K562 (cell line): ENCODE measurements around the gene MTMR4. TPM values are rescaled to one million over a fixed set of nuclear protein-coding genes. Genes with fewer than 3 reads are reported as not detected.
A peak's percentile ranks its signal among the peaks of the same experiment; 100 is the strongest.

Experiments used
- ATAC-seq: fragments of 200-7000 bp; cut with Tn5 transposase; 3 replicates; pipeline ENCODE4 v1.9.1; 2020; ENCODE audit warnings: moderate library complexity
- BruUV-seq: library from RNA; stranded (reverse); fragments of 400-500 nt; replicated peaks from 2 replicates; lab custom pipeline; 2021; lab: Mats Ljungman, UMichigan
- CTCF ChIA-PET: fragments of 300-600 bp; formaldehyde crosslinking; extraction: SDS; loops from one replicate; lab custom pipeline; 2021; ENCODE audit warnings: low intra/inter-chr PET ratio; lab: Yijun Ruan, JAX
- POLR2A ChIA-PET: fragments of 300-600, 350-650 bp; sonication (Branson Sonifier 250); formaldehyde crosslinking; extraction: SDS; loops from one replicate; lab custom pipeline; 2021; ENCODE audit warnings: antibody characterized with exemption, inconsistent platforms; lab: Yijun Ruan, JAX
- DNase-seq, 4 experiments: peaks; one replicate each; pipeline versions ENCODE4 v3.0.0 to v3.0.0-alpha.2; 2011 to 2018; ENCODE audit warnings: low spot score in 3 of 4, mixed read lengths in 3 of 4; ENCODE audit errors: extremely low read depth in 1 of 4
- FAIRE-seq: peaks from 2 replicates; lab custom pipeline; 2011; peaks lifted over from hg19 to GRCh38; lab: Jason Lieb, UNC
- H2AFZ ChIP-seq: 2 replicates; pipeline ENCODE4 v1.6.0; 2011; ENCODE audit warnings: low read depth, low read length, control low read depth, inconsistent platforms
- H3K27ac ChIP-seq: fragments of 200-600 bp; 3 replicates; pipeline ENCODE4 v1.8.0; 2011; ENCODE audit warnings: low read depth, mild to moderate bottlenecking, control low read depth, inconsistent platforms, low read length, moderate library complexity, mixed read lengths; ENCODE audit errors: extremely low read depth
- H3K27me3 ChIP-seq, 2 experiments: fragments of 300-600 bp in 1 of 2; 2 replicates in 1 of 2; 3 replicates in 1 of 2; pipeline versions ENCODE4 v1.6.0 to v1.8.0; 2011; ENCODE audit warnings: inconsistent platforms in 2 of 2, low read length in 2 of 2, mild to moderate bottlenecking in 1 of 2, mixed read lengths in 1 of 2, moderate library complexity in 1 of 2; ENCODE audit not compliant: control insufficient read depth in 2 of 2, insufficient read depth in 2 of 2
- H3K36me3 ChIP-seq: fragments of 300-600 bp; 3 replicates; pipeline ENCODE4 v1.8.0; 2011; ENCODE audit warnings: mild to moderate bottlenecking, low read length, inconsistent platforms; ENCODE audit not compliant: control insufficient read depth, insufficient read depth
- H3K4me1 ChIP-seq, 2 experiments: fragments of 200-600 bp in 1 of 2; replicated peaks in 1 of 2; 2 replicates in 1 of 2; 3 replicates in 1 of 2; pipeline versions ENCODE4 v1.5.1 to v1.8.0; 2011; ENCODE audit warnings: inconsistent platforms in 2 of 2, low read length in 2 of 2, mild to moderate bottlenecking in 1 of 2, mixed read lengths in 1 of 2, moderate library complexity in 1 of 2; ENCODE audit not compliant: control insufficient read depth in 2 of 2, insufficient read depth in 2 of 2
- H3K4me2 ChIP-seq: 2 replicates; pipeline ENCODE4 v1.6.1; 2011; ENCODE audit warnings: low read length, control low read depth, inconsistent platforms, mixed read lengths; ENCODE audit not compliant: insufficient read depth
- H3K4me3 ChIP-seq: fragments of 200-600 bp; sonication (generic), shearing (Covaris generic); 2 replicates; pipeline ENCODE4 v1.5.1; 2016; ENCODE audit warnings: control low read depth, inconsistent platforms
- H3K79me2 ChIP-seq: fragments of 200-600 bp; 3 replicates; pipeline ENCODE4 v1.8.0; 2011; ENCODE audit warnings: low read length, inconsistent platforms; ENCODE audit not compliant: control insufficient read depth, insufficient read depth
- H3K9ac ChIP-seq, 2 experiments: 2 replicates each; pipeline versions ENCODE4 v1.6.0 to v1.6.1; 2011; ENCODE audit warnings: low read depth in 2 of 2, low read length in 2 of 2, control low read depth in 1 of 2, inconsistent platforms in 1 of 2, mild to moderate bottlenecking in 1 of 2, mixed read lengths in 1 of 2; ENCODE audit not compliant: insufficient read depth in 1 of 2
- H3K9me1 ChIP-seq: one replicate; pipeline ENCODE4 v1.6.0; 2011; ENCODE audit warnings: inconsistent platforms, mild to moderate bottlenecking, low read length, moderate library complexity; ENCODE audit not compliant: control insufficient read depth, insufficient read depth
- H3K9me3 ChIP-seq: replicated peaks from 2 replicates; pipeline ENCODE4 v1.5.1; 2011; ENCODE audit warnings: low read depth, low read length, inconsistent platforms; ENCODE audit not compliant: control insufficient read depth, insufficient read depth
- H4K20me1 ChIP-seq: replicated peaks from 2 replicates; pipeline ENCODE4 v1.6.1; 2011; ENCODE audit warnings: low read length, inconsistent platforms, mixed read lengths; ENCODE audit not compliant: control insufficient read depth, insufficient read depth
- CEBPB ChIP-seq: fragments of 450-650 bp; IDR thresholded peaks from 2 replicates; pipeline ENCODE4 v1.6.1; 2016; ENCODE audit warnings: missing genetic modification characterization, missing compliant biosample characterization
- ZNF316 ChIP-seq: fragments of 450-650 bp; IDR thresholded peaks from 2 replicates; pipeline ENCODE4 v1.6.1; 2016
- ZNF639 ChIP-seq, 2 experiments: fragments of 200-800 bp in 1 of 2; sonication (Bioruptor generic) in 1 of 2; sonication (generic) in 1 of 2; formaldehyde crosslinking in 1 of 2; IDR thresholded peaks in 1 of 2; conservative IDR thresholded peaks in 1 of 2; 2 replicates each; pipeline versions ENCODE4 v1.5.0 to v1.6.1; 2016 to 2020; ENCODE audit warnings: missing compliant biosample characterization in 1 of 2, missing genetic modification characterization in 1 of 2, missing genetic modification reagents in 1 of 2
- WGBS: fragments of 100-300 bp; shearing (Covaris generic); methylation state at CpG from one replicate; pipeline ENCODE4 v1.1.6; 2016; ENCODE audit warnings: low coverage, mixed read lengths; ENCODE audit not compliant: insufficient coverage; ENCODE audit errors: missing lambda C conversion rate; 5-methylcytosine and 5-hydroxymethylcytosine counted together
- in situ Hi-C: fragments of 300-500 bp; cut with MboI; formaldehyde crosslinking; loops from 4 replicates; pipeline ENCODE4 v1.15.0; 2018; ENCODE audit warnings: inconsistent platforms, mixed read lengths
- intact Hi-C: fragments of 100-400 bp; cut with micrococcal nuclease; formaldehyde crosslinking; loops from 2 replicates; pipeline ENCODE4 v1.14.2; 2022
- polyA plus RNA-seq, 8 experiments: library from polyadenylated mRNA; depleted of rRNA in 4 of 8; stranded (reverse) in 5 of 8; unstranded in 3 of 8; fragments of >200 nt; fragmentation: Nextera tagmentation in 2 of 8; fragmentation: Illumina TruSeq in 1 of 8; extraction: Ambion mirVana in 2 of 8; extraction: Trizol in 1 of 8; gene quantifications; 2 replicates each; pipeline versions ENCODE4 v1.2.1 to v1.2.3, GENCODE V29; 2011 to 2014; ENCODE audit warnings: inconsistent platforms in 1 of 8, missing spikeins in 1 of 8
- total RNA-seq, 7 experiments: library from RNA; depleted of rRNA in 6 of 7; stranded (reverse); fragments of >200 nt in 6 of 7; fragmentation: Illumina TruSeq in 2 of 7; extraction: Trizol in 2 of 7; gene quantifications; 2 replicates each; pipeline versions ENCODE4 v1.2.1 to v1.2.3, GENCODE V29; 2011 to 2021; ENCODE audit warnings: low replicate concordance in 1 of 7

The MTMR4 gene
- total and polyA plus RNA-seq, 9 of the 15 experiments (the other 6 are each of a cell fraction or from before 2014, with no cell fraction given) = 8.8 to 45.7 (median 28.7) TPM

- BruUV-seq = no TSS peak
Observed at GRCh38 chr17:58493506-58493905, 20.9 kb downstream of the MTMR4 start.

More at GRCh38 chr17:58493506-58493905, 20.9 kb downstream of the MTMR4 start:
- no peak overlapping the region for H3K4me3 ChIP-seq
- FAIRE-seq = no peak
- TF ChIP-seq CEBPB (tag) (0 out of 2 replicates have a peak, but pooled peaks have one; percentile 13), ZNF639 (CRISPR knock-in tag; conservative IDR thresholded peaks at IDR 0.05 in 1 of 2, IDR thresholded peaks at IDR 0.05 in 1 of 2) (no peak), ZNF316 (0 out of 2 replicates have a peak, but pooled peaks have one; percentile 3)
- TF ChIP-seq, all 486 proteins: peak for 2
- 95% methylated on average over 4 of the region's 4 CpGs for WGBS
- ATAC-seq (no peak), DNase-seq (no peak)
- intact Hi-C loops = no loop called here
- ChIA-PET POLR2A (interaction anchor here (0.6 to 3.3 kb wide), 9 partner anchors 11 to 431 kb away, joined by 3 to 26 read pairs (median 7); partner anchors contain the start of gene RNF43), CTCF (no interaction called here)
- no peaks in the 10 kb centered on the region for H3K79me2 ChIP-seq
- peak overlapping the region; percentile 77; the same call in 2 of the 3 replicates for H3K27ac ChIP-seq
- H3K4me1 ChIP-seq = peaks cover 13 to 16% of the 10 kb centered on the region in 2 experiments; a peak in 4 of 5 replicates
- no peaks in the 10 kb centered on the region for H3K9me1 ChIP-seq
- H2AFZ ChIP-seq = no peak overlapping the region
- in situ Hi-C loops = no loop called here
- H3K27me3 ChIP-seq = no peaks in the 10 kb centered on the region
- peaks cover 90% of the 10 kb centered on the region for H3K36me3 ChIP-seq
- H3K9ac ChIP-seq = no peak overlapping the region
- peaks cover 5% of the 10 kb centered on the region; the same call in 1 of the 2 replicates for H4K20me1 ChIP-seq
- H3K9me3 ChIP-seq = no peaks in the 10 kb centered on the region
- H3K4me2 ChIP-seq = no peak overlapping the region
